Measurements from ENCODE around the gene KRTAP9-7.

DNA sequence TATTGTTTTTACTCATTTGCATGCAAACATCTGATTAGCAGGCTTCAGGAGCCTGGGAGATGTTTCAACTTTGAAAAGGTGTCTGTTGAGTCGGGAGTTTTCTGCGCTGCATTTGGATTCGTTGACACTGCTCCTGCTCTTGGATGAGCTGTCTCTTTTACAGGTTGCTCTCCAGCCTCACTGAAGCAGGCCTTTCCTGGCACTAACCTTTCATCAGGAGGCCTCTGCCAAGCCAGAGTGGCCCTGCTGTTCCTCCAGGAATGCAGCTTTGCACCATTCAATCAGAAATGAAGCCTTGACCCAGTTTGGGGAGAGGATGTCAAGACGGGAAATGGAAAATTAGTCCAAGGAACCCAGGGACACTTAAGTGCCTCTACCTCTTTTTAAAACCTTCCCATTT is 27.5 kb downstream of the KRTAP9-7 start:
- no peak for TF ChIP-seq GRHL2 (CRISPR knock-in tag; IDR thresholded peaks at IDR 0.05; ENCODE audit: insufficient replicate concordance, severe bottlenecking)
- no peak for TF ChIP-seq RELA (CRISPR knock-in tag; IDR thresholded peaks at IDR 0.05; ENCODE audit: borderline replicate concordance)
- TF ChIP-seq, protein P1, sequence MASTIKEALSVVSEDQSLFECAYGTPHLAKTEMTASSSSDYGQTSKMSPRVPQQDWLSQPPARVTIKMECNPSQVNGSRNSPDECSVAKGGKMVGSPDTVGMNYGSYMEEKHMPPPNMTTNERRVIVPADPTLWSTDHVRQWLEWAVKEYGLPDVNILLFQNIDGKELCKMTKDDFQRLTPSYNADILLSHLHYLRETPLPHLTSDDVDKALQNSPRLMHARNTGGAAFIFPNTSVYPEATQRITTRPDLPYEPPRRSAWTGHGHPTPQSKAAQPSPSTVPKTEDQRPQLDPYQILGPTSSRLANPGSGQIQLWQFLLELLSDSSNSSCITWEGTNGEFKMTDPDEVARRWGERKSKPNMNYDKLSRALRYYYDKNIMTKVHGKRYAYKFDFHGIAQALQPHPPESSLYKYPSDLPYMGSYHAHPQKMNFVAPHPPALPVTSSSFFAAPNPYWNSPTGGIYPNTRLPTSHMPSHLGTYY (CRISPR knock-in tag; IDR thresholded peaks at IDR 0.05), result no peak
- TF ChIP-seq, protein P2, sequence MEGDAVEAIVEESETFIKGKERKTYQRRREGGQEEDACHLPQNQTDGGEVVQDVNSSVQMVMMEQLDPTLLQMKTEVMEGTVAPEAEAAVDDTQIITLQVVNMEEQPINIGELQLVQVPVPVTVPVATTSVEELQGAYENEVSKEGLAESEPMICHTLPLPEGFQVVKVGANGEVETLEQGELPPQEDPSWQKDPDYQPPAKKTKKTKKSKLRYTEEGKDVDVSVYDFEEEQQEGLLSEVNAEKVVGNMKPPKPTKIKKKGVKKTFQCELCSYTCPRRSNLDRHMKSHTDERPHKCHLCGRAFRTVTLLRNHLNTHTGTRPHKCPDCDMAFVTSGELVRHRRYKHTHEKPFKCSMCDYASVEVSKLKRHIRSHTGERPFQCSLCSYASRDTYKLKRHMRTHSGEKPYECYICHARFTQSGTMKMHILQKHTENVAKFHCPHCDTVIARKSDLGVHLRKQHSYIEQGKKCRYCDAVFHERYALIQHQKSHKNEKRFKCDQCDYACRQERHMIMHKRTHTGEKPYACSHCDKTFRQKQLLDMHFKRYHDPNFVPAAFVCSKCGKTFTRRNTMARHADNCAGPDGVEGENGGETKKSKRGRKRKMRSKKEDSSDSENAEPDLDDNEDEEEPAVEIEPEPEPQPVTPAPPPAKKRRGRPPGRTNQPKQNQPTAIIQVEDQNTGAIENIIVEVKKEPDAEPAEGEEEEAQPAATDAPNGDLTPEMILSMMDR (IDR thresholded peaks at IDR 0.05), result no peak
- TF ChIP-seq TEAD4 (CRISPR knock-in tag; IDR thresholded peaks at IDR 0.05), result no peak
- TF ChIP-seq ELF4 (CRISPR knock-in tag; IDR thresholded peaks at IDR 0.05; ENCODE audit: low read depth), result no peak
- TF ChIP-seq, protein P3, sequence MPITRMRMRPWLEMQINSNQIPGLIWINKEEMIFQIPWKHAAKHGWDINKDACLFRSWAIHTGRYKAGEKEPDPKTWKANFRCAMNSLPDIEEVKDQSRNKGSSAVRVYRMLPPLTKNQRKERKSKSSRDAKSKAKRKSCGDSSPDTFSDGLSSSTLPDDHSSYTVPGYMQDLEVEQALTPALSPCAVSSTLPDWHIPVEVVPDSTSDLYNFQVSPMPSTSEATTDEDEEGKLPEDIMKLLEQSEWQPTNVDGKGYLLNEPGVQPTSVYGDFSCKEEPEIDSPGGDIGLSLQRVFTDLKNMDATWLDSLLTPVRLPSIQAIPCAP (CRISPR knock-in tag; IDR thresholded peaks at IDR 0.05), result no peak
- TF ChIP-seq, protein P4, sequence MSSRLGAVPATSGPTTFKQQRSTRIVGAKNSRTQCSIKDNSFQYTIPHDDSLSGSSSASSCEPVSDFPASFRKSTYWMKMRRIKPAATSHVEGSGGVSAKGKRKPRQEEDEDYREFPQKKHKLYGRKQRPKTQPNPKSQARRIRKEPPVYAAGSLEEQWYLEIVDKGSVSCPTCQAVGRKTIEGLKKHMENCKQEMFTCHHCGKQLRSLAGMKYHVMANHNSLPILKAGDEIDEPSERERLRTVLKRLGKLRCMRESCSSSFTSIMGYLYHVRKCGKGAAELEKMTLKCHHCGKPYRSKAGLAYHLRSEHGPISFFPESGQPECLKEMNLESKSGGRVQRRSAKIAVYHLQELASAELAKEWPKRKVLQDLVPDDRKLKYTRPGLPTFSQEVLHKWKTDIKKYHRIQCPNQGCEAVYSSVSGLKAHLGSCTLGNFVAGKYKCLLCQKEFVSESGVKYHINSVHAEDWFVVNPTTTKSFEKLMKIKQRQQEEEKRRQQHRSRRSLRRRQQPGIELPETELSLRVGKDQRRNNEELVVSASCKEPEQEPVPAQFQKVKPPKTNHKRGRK (CRISPR knock-in tag; IDR thresholded peaks at IDR 0.05; ENCODE audit: borderline replicate concordance), result no peak
